ENCODE measurements around the gene MAP3K9. TPM values are rescaled to one million over a fixed set of nuclear protein-coding genes. Genes with fewer than 3 reads are reported as not detected.

Gene MAP3K9
- total and polyA plus RNA-seq, 2 experiments from 2014 or later = 4.4 to 9.2 TPM

DNA sequence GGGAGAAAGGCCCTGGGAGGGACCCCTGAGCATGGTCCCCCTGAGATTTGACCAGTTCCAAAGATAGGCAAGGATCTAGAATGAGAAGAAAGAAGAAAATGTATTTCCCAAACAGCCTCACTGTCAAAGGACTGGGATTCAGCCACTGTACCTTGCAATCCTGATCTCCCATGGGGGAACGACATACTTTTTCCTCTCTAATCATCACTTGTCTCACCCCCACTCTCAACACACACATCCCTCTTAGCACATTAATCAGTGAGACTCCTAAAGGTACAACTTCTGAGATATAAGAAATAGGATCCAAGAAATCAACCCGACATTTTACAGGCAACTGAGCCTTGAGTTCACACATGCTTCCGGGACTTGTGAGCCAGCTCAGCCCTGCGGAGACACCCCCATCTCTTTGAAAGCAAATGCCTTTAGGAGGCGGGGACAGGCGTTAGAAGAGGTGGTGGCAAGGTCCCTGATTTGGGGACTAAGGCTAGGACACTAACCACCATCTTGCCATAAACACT is 1.4 kb downstream of the MAP3K9 start:
- 6% methylated on average over 6 of the region's 6 CpGs for WGBS (ENCODE audit: low lambda C conversion rate, missing lambda C conversion rate)
- peaks cover 12% of the 10 kb centered on the region for H3K4me1 ChIP-seq (ENCODE audit: insufficient read depth)
- H3K9me3 ChIP-seq (ENCODE audit: low read depth) = no peaks in the 10 kb centered on the region
- no peaks in the 10 kb centered on the region for H3K36me3 ChIP-seq (replicated peaks; ENCODE audit: insufficient read depth, low read depth)
- TF ChIP-seq CTCF (IDR thresholded peaks at IDR 0.05; ENCODE audit: poor library complexity) (no peak), EZH2 (IDR thresholded peaks at IDR 0.05; ENCODE audit: borderline replicate concordance) (no peak), EZH2phosphoT487 (IDR thresholded peaks at IDR 0.05; ENCODE audit: low read depth, severe bottlenecking, unreplicated experiment) (no peak)
- peak; percentile 57 for DNase-seq (ENCODE audit: low spot score)
- no peaks in the 10 kb centered on the region for H3K9me2 ChIP-seq (replicated peaks; ENCODE audit: insufficient read depth)
- no peaks in the 10 kb centered on the region for H3K27me3 ChIP-seq
- H3K4me2 ChIP-seq = peak overlapping the region; percentile 91
- H2AFZ ChIP-seq = peak overlapping the region; percentile 29
- peaks cover 66% of the 10 kb centered on the region for H3K79me2 ChIP-seq
- peak overlapping the region; percentile 83 for H3K4me3 ChIP-seq
- peaks cover 14% of the 10 kb centered on the region for H4K20me1 ChIP-seq (ENCODE audit: insufficient read depth, poor library complexity, severe bottlenecking)
- peak overlapping the region; percentile 94 for H3K27ac ChIP-seq

DNA sequence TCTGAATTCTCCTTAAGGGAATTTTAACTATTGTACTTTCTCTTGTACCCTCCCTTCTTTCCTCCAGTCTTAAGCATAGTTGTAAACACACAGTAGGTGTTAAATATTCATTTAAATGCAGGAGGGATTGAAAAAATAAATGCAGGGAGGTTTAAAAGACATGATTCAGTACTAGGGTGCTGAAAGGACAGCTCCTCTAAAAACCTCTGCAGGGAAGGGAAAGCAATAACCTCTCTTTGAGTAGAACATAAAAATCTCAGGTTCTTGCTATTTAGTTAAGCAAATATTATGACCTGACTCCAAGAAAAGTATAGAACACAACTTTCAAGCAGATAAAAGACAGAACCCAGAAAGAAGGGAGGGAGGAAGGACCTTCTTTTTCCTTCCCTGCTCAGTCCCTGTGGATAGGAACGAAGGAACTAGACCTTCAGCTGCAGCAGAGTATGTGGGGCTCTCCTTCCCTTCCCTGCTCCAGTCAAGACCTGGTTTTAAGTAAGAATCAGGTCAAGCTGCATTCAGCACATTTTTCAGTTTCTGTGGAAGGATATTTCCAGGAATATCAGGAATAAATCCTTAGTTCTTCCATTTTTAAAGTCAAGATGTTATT is 4.7 kb downstream of the MAP3K9 start:
- Histone ChIP-seq H3K9me2 (replicated peaks; ENCODE audit: insufficient read depth) (no peaks in the 10 kb centered on the region), H2AFZ (no peak overlapping the region), H3K27me3 (no peaks in the 10 kb centered on the region), H3K4me1 (ENCODE audit: insufficient read depth) (no peaks in the 10 kb centered on the region), H3K36me3 (replicated peaks; ENCODE audit: insufficient read depth, low read depth) (no peaks in the 10 kb centered on the region), H3K27ac (no peak overlapping the region), H4K20me1 (ENCODE audit: insufficient read depth, poor library complexity, severe bottlenecking) (peaks cover 14% of the 10 kb centered on the region), H3K4me3 (no peak overlapping the region), H3K79me2 (peaks cover 67% of the 10 kb centered on the region), H3K4me2 (no peak overlapping the region), H3K9me3 (ENCODE audit: low read depth) (no peaks in the 10 kb centered on the region)
- 79% methylated on average over 1 of the region's 1 CpG for WGBS (ENCODE audit: low lambda C conversion rate, missing lambda C conversion rate)
- TF ChIP-seq EZH2phosphoT487 (IDR thresholded peaks at IDR 0.05; ENCODE audit: low read depth, severe bottlenecking, unreplicated experiment) (no peak), CTCF (IDR thresholded peaks at IDR 0.05; ENCODE audit: poor library complexity) (no peak), EZH2 (IDR thresholded peaks at IDR 0.05; ENCODE audit: borderline replicate concordance) (no peak)
- DNase-seq (ENCODE audit: low spot score) = no peak

GRCh38 chr14:70803321-70804310 is 5.7 kb downstream of the MAP3K9 start:
- no peak overlapping the region for H3K27ac ChIP-seq
- H3K9me3 ChIP-seq (ENCODE audit: low read depth) = no peaks in the 10 kb centered on the region
- 95% methylated on average over 3 of the region's 3 CpGs for WGBS (ENCODE audit: low lambda C conversion rate, missing lambda C conversion rate)
- no peak for TF ChIP-seq CTCF (IDR thresholded peaks at IDR 0.05; ENCODE audit: poor library complexity)
- no peak for TF ChIP-seq EZH2phosphoT487 (IDR thresholded peaks at IDR 0.05; ENCODE audit: low read depth, severe bottlenecking, unreplicated experiment)
- no peak for TF ChIP-seq EZH2 (IDR thresholded peaks at IDR 0.05; ENCODE audit: borderline replicate concordance)
- H3K4me1 ChIP-seq (ENCODE audit: insufficient read depth) = no peaks in the 10 kb centered on the region
- H4K20me1 ChIP-seq (ENCODE audit: insufficient read depth, poor library complexity, severe bottlenecking) = peaks cover 14% of the 10 kb centered on the region
- no peaks in the 10 kb centered on the region for H3K27me3 ChIP-seq
- no peak for DNase-seq (ENCODE audit: low spot score)
- H3K79me2 ChIP-seq = peaks cover 71% of the 10 kb centered on the region
- no peak overlapping the region for H2AFZ ChIP-seq
- H3K4me3 ChIP-seq = no peak overlapping the region
- no peak overlapping the region for H3K4me2 ChIP-seq
- H3K36me3 ChIP-seq (replicated peaks; ENCODE audit: insufficient read depth, low read depth) = no peaks in the 10 kb centered on the region
- H3K9me2 ChIP-seq (replicated peaks; ENCODE audit: insufficient read depth) = no peaks in the 10 kb centered on the region
